K562 (cell line): ENCODE data around the gene PHF12. TPM values are rescaled to one million over a fixed set of nuclear protein-coding genes. Genes with fewer than 3 reads are reported as not detected.
A peak's percentile ranks its signal among the peaks of the same experiment; 100 is the strongest.

ENCODE experiments used
- ATAC-seq: fragments of 200-7000 bp; cut with Tn5 transposase; 3 replicates; pipeline ENCODE4 v1.9.1; 2020; ENCODE audit warnings: moderate library complexity
- BruUV-seq: library from RNA; stranded (reverse); fragments of 400-500 nt; replicated peaks from 2 replicates; lab custom pipeline; 2021; lab: Mats Ljungman, UMichigan
- CTCF ChIA-PET: fragments of 300-600 bp; formaldehyde crosslinking; extraction: SDS; loops from one replicate; lab custom pipeline; 2021; ENCODE audit warnings: low intra/inter-chr PET ratio; lab: Yijun Ruan, JAX
- POLR2A ChIA-PET: fragments of 300-600, 350-650 bp; sonication (Branson Sonifier 250); formaldehyde crosslinking; extraction: SDS; loops from one replicate; lab custom pipeline; 2021; ENCODE audit warnings: antibody characterized with exemption, inconsistent platforms; lab: Yijun Ruan, JAX
- DNase-seq, 4 experiments: peaks; one replicate each; pipeline versions ENCODE4 v3.0.0 to v3.0.0-alpha.2; 2011 to 2018; ENCODE audit warnings: low spot score in 3 of 4, mixed read lengths in 3 of 4; ENCODE audit errors: extremely low read depth in 1 of 4
- FAIRE-seq: peaks from 2 replicates; lab custom pipeline; 2011; peaks lifted over from hg19 to GRCh38; lab: Jason Lieb, UNC
- H2AFZ ChIP-seq: 2 replicates; pipeline ENCODE4 v1.6.0; 2011; ENCODE audit warnings: low read depth, low read length, control low read depth, inconsistent platforms
- H3K27ac ChIP-seq: fragments of 200-600 bp; 3 replicates; pipeline ENCODE4 v1.8.0; 2011; ENCODE audit warnings: low read depth, mild to moderate bottlenecking, control low read depth, inconsistent platforms, low read length, moderate library complexity, mixed read lengths; ENCODE audit errors: extremely low read depth
- H3K27me3 ChIP-seq, 2 experiments: fragments of 300-600 bp in 1 of 2; 2 replicates in 1 of 2; 3 replicates in 1 of 2; pipeline versions ENCODE4 v1.6.0 to v1.8.0; 2011; ENCODE audit warnings: inconsistent platforms in 2 of 2, low read length in 2 of 2, mild to moderate bottlenecking in 1 of 2, mixed read lengths in 1 of 2, moderate library complexity in 1 of 2; ENCODE audit not compliant: control insufficient read depth in 2 of 2, insufficient read depth in 2 of 2
- H3K36me3 ChIP-seq: fragments of 300-600 bp; 3 replicates; pipeline ENCODE4 v1.8.0; 2011; ENCODE audit warnings: mild to moderate bottlenecking, low read length, inconsistent platforms; ENCODE audit not compliant: control insufficient read depth, insufficient read depth
- H3K4me1 ChIP-seq, 2 experiments: fragments of 200-600 bp in 1 of 2; replicated peaks in 1 of 2; 2 replicates in 1 of 2; 3 replicates in 1 of 2; pipeline versions ENCODE4 v1.5.1 to v1.8.0; 2011; ENCODE audit warnings: inconsistent platforms in 2 of 2, low read length in 2 of 2, mild to moderate bottlenecking in 1 of 2, mixed read lengths in 1 of 2, moderate library complexity in 1 of 2; ENCODE audit not compliant: control insufficient read depth in 2 of 2, insufficient read depth in 2 of 2
- H3K4me2 ChIP-seq: 2 replicates; pipeline ENCODE4 v1.6.1; 2011; ENCODE audit warnings: low read length, control low read depth, inconsistent platforms, mixed read lengths; ENCODE audit not compliant: insufficient read depth
- H3K4me3 ChIP-seq: fragments of 200-600 bp; sonication (generic), shearing (Covaris generic); 2 replicates; pipeline ENCODE4 v1.5.1; 2016; ENCODE audit warnings: control low read depth, inconsistent platforms
- H3K79me2 ChIP-seq: fragments of 200-600 bp; 3 replicates; pipeline ENCODE4 v1.8.0; 2011; ENCODE audit warnings: low read length, inconsistent platforms; ENCODE audit not compliant: control insufficient read depth, insufficient read depth
- H3K9ac ChIP-seq, 2 experiments: 2 replicates each; pipeline versions ENCODE4 v1.6.0 to v1.6.1; 2011; ENCODE audit warnings: low read depth in 2 of 2, low read length in 2 of 2, control low read depth in 1 of 2, inconsistent platforms in 1 of 2, mild to moderate bottlenecking in 1 of 2, mixed read lengths in 1 of 2; ENCODE audit not compliant: insufficient read depth in 1 of 2
- H3K9me1 ChIP-seq: one replicate; pipeline ENCODE4 v1.6.0; 2011; ENCODE audit warnings: inconsistent platforms, mild to moderate bottlenecking, low read length, moderate library complexity; ENCODE audit not compliant: control insufficient read depth, insufficient read depth
- H3K9me3 ChIP-seq: replicated peaks from 2 replicates; pipeline ENCODE4 v1.5.1; 2011; ENCODE audit warnings: low read depth, low read length, inconsistent platforms; ENCODE audit not compliant: control insufficient read depth, insufficient read depth
- H4K20me1 ChIP-seq: replicated peaks from 2 replicates; pipeline ENCODE4 v1.6.1; 2011; ENCODE audit warnings: low read length, inconsistent platforms, mixed read lengths; ENCODE audit not compliant: control insufficient read depth, insufficient read depth
- CXXC5 ChIP-seq: fragments of 250-450 bp; sonication (Bioruptor Pico); IDR thresholded peaks from 2 replicates; pipeline ENCODE4 v1.8.0; 2022; ENCODE audit warnings: inconsistent platforms, mild to moderate bottlenecking, moderate library complexity
- MEF2D ChIP-seq: conservative IDR thresholded peaks from 2 replicates; pipeline ENCODE4 v1.6.1; 2016; ENCODE audit warnings: low read depth, missing genetic modification characterization, missing compliant biosample characterization
- MEIS2 ChIP-seq: fragments of 450-650 bp; IDR thresholded peaks from 2 replicates; pipeline ENCODE4 v1.6.1; 2014; ENCODE audit warnings: mild to moderate bottlenecking; ENCODE audit not compliant: partially characterized antibody
- PHB ChIP-seq: fragments of 250-450 bp; sonication (Bioruptor Pico); IDR thresholded peaks from 2 replicates; pipeline ENCODE4 v1.5.0; 2021
- WHSC1 ChIP-seq: IDR thresholded peaks from one replicate; pipeline ENCODE4 v1.6.1; 2012; ENCODE audit warnings: low read length, control low read depth, inconsistent platforms
- ZNF75A ChIP-seq: fragments of 450-650 bp; formaldehyde crosslinking; IDR thresholded peaks from 2 replicates; pipeline ENCODE4 v1.4.0; 2020; ENCODE audit warnings: mild to moderate bottlenecking
- ZNF766 ChIP-seq: fragments of 200-800 bp; sonication (Bioruptor generic); conservative IDR thresholded peaks from 2 replicates; pipeline ENCODE4 v1.6.1; 2016; ENCODE audit warnings: missing genetic modification characterization, missing compliant biosample characterization
- WGBS: fragments of 100-300 bp; shearing (Covaris generic); methylation state at CpG from one replicate; pipeline ENCODE4 v1.1.6; 2016; ENCODE audit warnings: low coverage, mixed read lengths; ENCODE audit not compliant: insufficient coverage; ENCODE audit errors: missing lambda C conversion rate; 5-methylcytosine and 5-hydroxymethylcytosine counted together
- in situ Hi-C: fragments of 300-500 bp; cut with MboI; formaldehyde crosslinking; loops from 4 replicates; pipeline ENCODE4 v1.15.0; 2018; ENCODE audit warnings: inconsistent platforms, mixed read lengths
- intact Hi-C: fragments of 100-400 bp; cut with micrococcal nuclease; formaldehyde crosslinking; loops from 2 replicates; pipeline ENCODE4 v1.14.2; 2022
- polyA plus RNA-seq, 8 experiments: library from polyadenylated mRNA; depleted of rRNA in 4 of 8; stranded (reverse) in 5 of 8; unstranded in 3 of 8; fragments of >200 nt; fragmentation: Nextera tagmentation in 2 of 8; fragmentation: Illumina TruSeq in 1 of 8; extraction: Ambion mirVana in 2 of 8; extraction: Trizol in 1 of 8; gene quantifications; 2 replicates each; pipeline versions ENCODE4 v1.2.1 to v1.2.3, GENCODE V29; 2011 to 2014; ENCODE audit warnings: inconsistent platforms in 1 of 8, missing spikeins in 1 of 8
- total RNA-seq, 7 experiments: library from RNA; depleted of rRNA in 6 of 7; stranded (reverse); fragments of >200 nt in 6 of 7; fragmentation: Illumina TruSeq in 2 of 7; extraction: Trizol in 2 of 7; gene quantifications; 2 replicates each; pipeline versions ENCODE4 v1.2.1 to v1.2.3, GENCODE V29; 2011 to 2021; ENCODE audit warnings: low replicate concordance in 1 of 7
- TF ChIP-seq, protein P1 (sequence below), 2 experiments: IDR thresholded peaks; 2 replicates each; pipeline ENCODE4 v1.6.1; 2012; ENCODE audit warnings: improper control_type of control experiment in 2 of 2, low read depth in 2 of 2, low read length in 2 of 2, borderline replicate concordance in 1 of 2
- TF ChIP-seq, protein P2 (sequence below): conservative IDR thresholded peaks from 2 replicates; pipeline ENCODE4 v1.6.1; 2011; ENCODE audit warnings: low read depth, mild to moderate bottlenecking, low read length; ENCODE audit not compliant: control insufficient read depth
- TF ChIP-seq, protein P3 (sequence below): fragments of 450-650 bp; formaldehyde crosslinking; IDR thresholded peaks from 2 replicates; pipeline ENCODE4 v1.4.0; 2020; ENCODE audit warnings: mild to moderate bottlenecking
- TF ChIP-seq, protein P4 (sequence below): fragments of 450-650 bp; formaldehyde crosslinking; IDR thresholded peaks from 2 replicates; pipeline ENCODE4 v1.4.0; 2022; ENCODE audit warnings: missing genetic modification characterization

PHF12 gene
- total and polyA plus RNA-seq, 9 of the 15 experiments (the other 6 are each of a cell fraction or from before 2014, with no cell fraction given) = 0.82 to 31.3 (median 13.5) TPM

DNA sequence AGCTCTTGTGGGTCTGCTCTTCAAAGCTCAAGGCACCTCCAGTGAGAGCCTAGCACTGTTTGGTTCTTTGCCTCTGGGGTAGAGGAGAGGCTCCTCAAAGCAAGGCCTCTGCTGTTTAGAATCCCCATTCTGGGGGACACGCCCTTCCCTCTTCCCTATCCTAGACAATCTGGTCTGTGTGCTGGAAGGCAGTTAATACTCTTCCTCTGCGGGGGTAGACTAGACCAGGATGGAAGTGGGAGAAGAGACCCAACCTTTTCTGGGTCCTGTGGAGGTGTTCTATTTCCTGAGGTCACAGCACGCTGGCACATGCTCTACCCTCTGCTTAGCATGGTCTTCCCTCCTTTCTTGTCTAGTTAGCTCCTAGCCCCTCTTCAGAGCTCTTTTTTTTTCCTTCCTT lies 88.8 kb downstream of the PHF12 start (continued):
- TF ChIP-seq CXXC5 = 0 out of 2 replicates have a peak, but pooled peaks have one; percentile 11

DNA sequence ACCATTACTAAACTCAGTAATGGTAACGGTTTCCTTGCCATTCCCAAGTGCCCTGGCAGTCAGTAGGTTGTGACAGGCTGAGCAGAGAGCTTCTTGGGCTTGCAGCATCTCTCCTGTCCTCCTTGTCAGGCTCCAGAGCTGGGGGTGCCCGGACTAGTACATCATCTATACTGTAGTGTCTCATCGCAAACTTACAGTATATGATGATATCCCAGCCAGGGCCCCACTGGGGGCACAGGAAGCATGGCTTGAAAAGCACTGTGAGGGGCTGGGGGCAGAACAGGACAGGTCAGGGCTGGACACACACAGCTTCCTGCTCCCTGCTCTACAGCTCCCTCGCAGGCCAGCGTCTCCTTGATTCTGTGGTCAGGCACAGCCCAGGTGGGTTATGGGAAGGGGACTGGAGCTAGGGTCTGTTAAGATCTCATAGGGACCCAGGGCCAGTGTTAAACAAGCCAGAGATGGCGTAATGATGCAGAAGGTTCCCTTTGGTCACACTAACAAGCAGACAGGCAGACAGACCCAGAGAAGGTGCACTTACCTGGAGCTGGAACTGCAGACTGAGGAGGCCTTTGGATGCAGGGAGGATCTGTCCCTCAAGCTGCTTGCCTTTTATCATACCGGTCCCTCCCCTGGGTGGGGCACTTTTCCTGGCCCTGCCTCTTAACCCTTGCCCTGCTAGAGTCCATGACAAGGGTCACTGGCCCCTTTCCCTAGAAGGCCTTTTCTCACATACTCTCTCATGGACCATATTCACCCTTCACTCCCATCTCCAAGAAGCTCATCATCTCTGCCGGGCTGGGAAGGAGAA lies 89.7 kb downstream of the PHF12 start:
- Histone ChIP-seq H4K20me1 (no peaks in the 10 kb centered on the region), H3K36me3 (peaks cover 38% of the 10 kb centered on the region), H3K4me2 (peak overlapping the region; percentile 91), H3K4me1 (peaks cover 51 to 61% of the 10 kb centered on the region in 2 experiments), H3K4me3 (peak overlapping the region; percentile 49), H3K9me1 (no peaks in the 10 kb centered on the region), H2AFZ (peak overlapping the region; percentile 10; the same call in 1 of the 2 replicates), H3K9ac (peak overlapping the region; percentile 73 to 90), H3K79me2 (peaks cover 69% of the 10 kb centered on the region), H3K27me3 (no peaks in the 10 kb centered on the region), H3K27ac (peak overlapping the region; percentile 80), H3K9me3 (no peaks in the 10 kb centered on the region)
- 3% methylated on average over 8 of the region's 8 CpGs for WGBS
- ChIA-PET POLR2A (interaction anchor here (0.5 to 7.5 kb wide), 19 partner anchors 9 to 632 kb away, joined by 3 to 49 read pairs (median 4); partner anchors contain the start of genes FAM222B and FLOT2), CTCF (interaction anchor here (1.1 kb wide), 1 partner anchor 98 kb away, joined by 4 read pairs; no protein-coding TSS in a partner anchor)
- peak; percentile 72 for ATAC-seq
- in situ Hi-C loops (no loop called here), intact Hi-C loops (loop anchor here (1.0 to 5.0 kb wide), 3 partner anchors 13 to 134 kb away; partner anchors contain the start of genes DHRS13, NEK8 and TLCD1)
- peak; percentile 90 for FAIRE-seq
- no TSS peak for BruUV-seq
- peak; percentile 76 to 95 (median 84) for DNase-seq
- TF ChIP-seq MEF2D = 0 out of 2 replicates have a peak, but pooled peaks have one; percentile 27
- TF ChIP-seq, protein P1, sequence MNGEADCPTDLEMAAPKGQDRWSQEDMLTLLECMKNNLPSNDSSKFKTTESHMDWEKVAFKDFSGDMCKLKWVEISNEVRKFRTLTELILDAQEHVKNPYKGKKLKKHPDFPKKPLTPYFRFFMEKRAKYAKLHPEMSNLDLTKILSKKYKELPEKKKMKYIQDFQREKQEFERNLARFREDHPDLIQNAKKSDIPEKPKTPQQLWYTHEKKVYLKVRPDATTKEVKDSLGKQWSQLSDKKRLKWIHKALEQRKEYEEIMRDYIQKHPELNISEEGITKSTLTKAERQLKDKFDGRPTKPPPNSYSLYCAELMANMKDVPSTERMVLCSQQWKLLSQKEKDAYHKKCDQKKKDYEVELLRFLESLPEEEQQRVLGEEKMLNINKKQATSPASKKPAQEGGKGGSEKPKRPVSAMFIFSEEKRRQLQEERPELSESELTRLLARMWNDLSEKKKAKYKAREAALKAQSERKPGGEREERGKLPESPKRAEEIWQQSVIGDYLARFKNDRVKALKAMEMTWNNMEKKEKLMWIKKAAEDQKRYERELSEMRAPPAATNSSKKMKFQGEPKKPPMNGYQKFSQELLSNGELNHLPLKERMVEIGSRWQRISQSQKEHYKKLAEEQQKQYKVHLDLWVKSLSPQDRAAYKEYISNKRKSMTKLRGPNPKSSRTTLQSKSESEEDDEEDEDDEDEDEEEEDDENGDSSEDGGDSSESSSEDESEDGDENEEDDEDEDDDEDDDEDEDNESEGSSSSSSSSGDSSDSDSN (IDR thresholded peaks at IDR 0.05; ENCODE audit: borderline replicate concordance in 1 of 2, low read depth in 2 of 2, low read length in 2 of 2) = no peak
- TF ChIP-seq, protein P2, sequence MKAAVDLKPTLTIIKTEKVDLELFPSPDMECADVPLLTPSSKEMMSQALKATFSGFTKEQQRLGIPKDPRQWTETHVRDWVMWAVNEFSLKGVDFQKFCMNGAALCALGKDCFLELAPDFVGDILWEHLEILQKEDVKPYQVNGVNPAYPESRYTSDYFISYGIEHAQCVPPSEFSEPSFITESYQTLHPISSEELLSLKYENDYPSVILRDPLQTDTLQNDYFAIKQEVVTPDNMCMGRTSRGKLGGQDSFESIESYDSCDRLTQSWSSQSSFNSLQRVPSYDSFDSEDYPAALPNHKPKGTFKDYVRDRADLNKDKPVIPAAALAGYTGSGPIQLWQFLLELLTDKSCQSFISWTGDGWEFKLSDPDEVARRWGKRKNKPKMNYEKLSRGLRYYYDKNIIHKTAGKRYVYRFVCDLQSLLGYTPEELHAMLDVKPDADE = 0 out of 2 replicates have a peak, but pooled peaks have one; percentile 57
- TF ChIP-seq WHSC1 = no peak
- TF ChIP-seq ZNF75A (CRISPR knock-in tag) = peak; percentile 23; the same call in 1 of the 2 replicates
- no peak for TF ChIP-seq MEIS2
- TF ChIP-seq, protein P3, sequence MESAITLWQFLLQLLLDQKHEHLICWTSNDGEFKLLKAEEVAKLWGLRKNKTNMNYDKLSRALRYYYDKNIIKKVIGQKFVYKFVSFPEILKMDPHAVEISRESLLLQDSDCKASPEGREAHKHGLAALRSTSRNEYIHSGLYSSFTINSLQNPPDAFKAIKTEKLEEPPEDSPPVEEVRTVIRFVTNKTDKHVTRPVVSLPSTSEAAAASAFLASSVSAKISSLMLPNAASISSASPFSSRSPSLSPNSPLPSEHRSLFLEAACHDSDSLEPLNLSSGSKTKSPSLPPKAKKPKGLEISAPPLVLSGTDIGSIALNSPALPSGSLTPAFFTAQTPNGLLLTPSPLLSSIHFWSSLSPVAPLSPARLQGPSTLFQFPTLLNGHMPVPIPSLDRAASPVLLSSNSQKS (CRISPR knock-in tag) = no peak
- TF ChIP-seq, protein P4, sequence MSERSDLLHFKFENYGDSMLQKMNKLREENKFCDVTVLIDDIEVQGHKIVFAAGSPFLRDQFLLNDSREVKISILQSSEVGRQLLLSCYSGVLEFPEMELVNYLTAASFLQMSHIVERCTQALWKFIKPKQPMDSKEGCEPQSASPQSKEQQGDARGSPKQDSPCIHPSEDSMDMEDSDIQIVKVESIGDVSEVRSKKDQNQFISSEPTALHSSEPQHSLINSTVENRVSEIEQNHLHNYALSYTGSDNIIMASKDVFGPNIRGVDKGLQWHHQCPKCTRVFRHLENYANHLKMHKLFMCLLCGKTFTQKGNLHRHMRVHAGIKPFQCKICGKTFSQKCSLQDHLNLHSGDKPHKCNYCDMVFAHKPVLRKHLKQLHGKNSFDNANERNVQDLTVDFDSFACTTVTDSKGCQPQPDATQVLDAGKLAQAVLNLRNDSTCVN (CRISPR knock-in tag) = peak; percentile 31; the same call in 1 of the 2 replicates
- peak; percentile 47; the same call in 1 of the 2 replicates for TF ChIP-seq ZNF766 (CRISPR knock-in tag)
- TF ChIP-seq PHB = 0 out of 2 replicates have a peak, but pooled peaks have one; percentile 63
